Neural cell (in vitro differentiated cells): Measurements from ENCODE around the gene UNK.

ENCODE experiments used
- CTCF ChIP-seq: fragments of 450-650 bp; IDR thresholded peaks from 2 replicates; pipeline ENCODE4 v1.5.1; 2014; ENCODE audit warnings: antibody characterized with exemption, mild to moderate bottlenecking, moderate library complexity; ENCODE audit not compliant: poor library complexity, severe bottlenecking
- EP300 ChIP-seq: fragments of 450-650 bp; conservative IDR thresholded peaks from 2 replicates; pipeline ENCODE4 v1.6.1; 2014; ENCODE audit warnings: antibody characterized with exemption, mild to moderate bottlenecking, moderate library complexity; ENCODE audit not compliant: poor library complexity, severe bottlenecking
- EZH2 ChIP-seq: fragments of 200-600, 300-800 bp; shearing (Covaris generic), sonication (generic); IDR thresholded peaks from 2 replicates; pipeline ENCODE4 v1.6.1; 2014; ENCODE audit warnings: antibody characterized with exemption, low read length, borderline replicate concordance, mild to moderate bottlenecking; ENCODE audit not compliant: insufficient read depth, poor library complexity, severe bottlenecking
- MXI1 ChIP-seq: fragments of 450-650 bp; conservative IDR thresholded peaks from 2 replicates; pipeline ENCODE4 v1.6.1; 2014; ENCODE audit warnings: antibody characterized with exemption, mild to moderate bottlenecking; ENCODE audit not compliant: poor library complexity, severe bottlenecking
- POLR2AphosphoS5 ChIP-seq: IDR thresholded peaks from 2 replicates; pipeline ENCODE4 v1.6.1; 2012
- RAD21 ChIP-seq: fragments of 450-650 bp; conservative IDR thresholded peaks from 2 replicates; pipeline ENCODE4 v1.6.1; 2014; ENCODE audit warnings: antibody characterized with exemption, mild to moderate bottlenecking, moderate library complexity
- TAF1 ChIP-seq: IDR thresholded peaks from 2 replicates; pipeline ENCODE4 v1.6.1; 2012; ENCODE audit warnings: low read depth
- TF ChIP-seq, protein P1 (sequence below): IDR thresholded peaks from 2 replicates; pipeline ENCODE4 v1.6.1; 2012; ENCODE audit warnings: borderline replicate concordance

DNA sequence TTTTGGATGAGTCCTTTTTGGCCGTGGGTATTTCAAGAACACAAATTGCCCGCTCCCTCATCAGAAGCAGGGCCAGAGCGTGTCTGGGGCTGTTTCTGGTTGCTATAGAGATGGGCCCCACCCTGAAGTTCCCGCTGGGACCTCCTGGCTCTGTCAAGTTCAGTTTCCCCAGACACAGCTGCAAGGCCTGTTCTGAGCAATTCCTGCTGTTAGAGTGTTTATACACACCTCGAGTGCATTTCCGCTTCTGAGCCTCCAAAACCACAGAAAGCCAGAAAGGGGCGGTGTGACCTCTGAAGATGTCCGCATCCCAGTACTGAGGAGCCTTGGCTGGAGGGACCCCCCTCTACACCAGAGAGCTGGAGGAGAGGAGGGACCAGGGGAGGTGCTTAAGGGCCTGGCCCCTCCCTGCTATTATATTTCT is 79.9 kb downstream of the UNK start:
- TF ChIP-seq, protein P1, sequence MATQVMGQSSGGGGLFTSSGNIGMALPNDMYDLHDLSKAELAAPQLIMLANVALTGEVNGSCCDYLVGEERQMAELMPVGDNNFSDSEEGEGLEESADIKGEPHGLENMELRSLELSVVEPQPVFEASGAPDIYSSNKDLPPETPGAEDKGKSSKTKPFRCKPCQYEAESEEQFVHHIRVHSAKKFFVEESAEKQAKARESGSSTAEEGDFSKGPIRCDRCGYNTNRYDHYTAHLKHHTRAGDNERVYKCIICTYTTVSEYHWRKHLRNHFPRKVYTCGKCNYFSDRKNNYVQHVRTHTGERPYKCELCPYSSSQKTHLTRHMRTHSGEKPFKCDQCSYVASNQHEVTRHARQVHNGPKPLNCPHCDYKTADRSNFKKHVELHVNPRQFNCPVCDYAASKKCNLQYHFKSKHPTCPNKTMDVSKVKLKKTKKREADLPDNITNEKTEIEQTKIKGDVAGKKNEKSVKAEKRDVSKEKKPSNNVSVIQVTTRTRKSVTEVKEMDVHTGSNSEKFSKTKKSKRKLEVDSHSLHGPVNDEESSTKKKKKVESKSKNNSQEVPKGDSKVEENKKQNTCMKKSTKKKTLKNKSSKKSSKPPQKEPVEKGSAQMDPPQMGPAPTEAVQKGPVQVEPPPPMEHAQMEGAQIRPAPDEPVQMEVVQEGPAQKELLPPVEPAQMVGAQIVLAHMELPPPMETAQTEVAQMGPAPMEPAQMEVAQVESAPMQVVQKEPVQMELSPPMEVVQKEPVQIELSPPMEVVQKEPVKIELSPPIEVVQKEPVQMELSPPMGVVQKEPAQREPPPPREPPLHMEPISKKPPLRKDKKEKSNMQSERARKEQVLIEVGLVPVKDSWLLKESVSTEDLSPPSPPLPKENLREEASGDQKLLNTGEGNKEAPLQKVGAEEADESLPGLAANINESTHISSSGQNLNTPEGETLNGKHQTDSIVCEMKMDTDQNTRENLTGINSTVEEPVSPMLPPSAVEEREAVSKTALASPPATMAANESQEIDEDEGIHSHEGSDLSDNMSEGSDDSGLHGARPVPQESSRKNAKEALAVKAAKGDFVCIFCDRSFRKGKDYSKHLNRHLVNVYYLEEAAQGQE, result no peak
- TF ChIP-seq POLR2AphosphoS5 (no peak), TAF1 (no peak), CTCF (no peak), MXI1 (no peak), EZH2 (no peak), RAD21 (no peak), EP300 (no peak)
